ENCODE measurements around the gene CCDC38.

CCDC38 gene

GRCh38 chr12:95978351-95978750, 35.9 kb upstream of the CCDC38 start:
- Histone ChIP-seq H4K20me1 (ENCODE audit: insufficient read depth, low read length) (no peaks in the 10 kb centered on the region), H3K36me3 (ENCODE audit: insufficient read depth, low read length) (no peaks in the 10 kb centered on the region), H3F3A (ENCODE audit: insufficient read depth, low read length) (no peaks in the 10 kb centered on the region), H3K4me3 (ENCODE audit: low read depth, low read length, poor library complexity, severe bottlenecking) (no peak overlapping the region), H3K9me3 (ENCODE audit: low read length) (no peaks in the 10 kb centered on the region), H3K27ac (ENCODE audit: low read depth, low read length, poor library complexity, severe bottlenecking) (no peak overlapping the region), H3K79me2 (ENCODE audit: insufficient read depth, low read length) (no peaks in the 10 kb centered on the region), H3K9ac (ENCODE audit: low read length) (no peak overlapping the region), H3K27me3 (ENCODE audit: insufficient read depth, low read length) (no peaks in the 10 kb centered on the region), H3K9me2 (ENCODE audit: low read depth, low read length) (no peaks in the 10 kb centered on the region), H3K4me2 (ENCODE audit: low read length) (no peak overlapping the region), H3K4me1 (ENCODE audit: insufficient read depth, low read length, severe bottlenecking) (no peaks in the 10 kb centered on the region), H2AFZ (ENCODE audit: low read length) (no peak overlapping the region)
- no peak for TF ChIP-seq EZH2 (IDR thresholded peaks at IDR 0.05; ENCODE audit: borderline replicate concordance, low read length)
- TF ChIP-seq CTCF (IDR thresholded peaks at IDR 0.05; ENCODE audit: low read length), result no peak

- no peaks in the 10 kb centered on the region for H3F3A ChIP-seq (ENCODE audit: insufficient read depth, low read length)
- no peak for TF ChIP-seq EZH2 (IDR thresholded peaks at IDR 0.05; ENCODE audit: borderline replicate concordance, low read length)
- TF ChIP-seq CTCF (IDR thresholded peaks at IDR 0.05; ENCODE audit: low read length), result no peak
- no peaks in the 10 kb centered on the region for H4K20me1 ChIP-seq (ENCODE audit: insufficient read depth, low read length)
- H2AFZ ChIP-seq (ENCODE audit: low read length), result no peak overlapping the region
- no peak overlapping the region for H3K27ac ChIP-seq (ENCODE audit: low read depth, low read length, poor library complexity, severe bottlenecking)
- H3K79me2 ChIP-seq (ENCODE audit: insufficient read depth, low read length), result no peaks in the 10 kb centered on the region
- no peaks in the 10 kb centered on the region for H3K27me3 ChIP-seq (ENCODE audit: insufficient read depth, low read length)
- H3K4me2 ChIP-seq (ENCODE audit: low read length), result no peak overlapping the region
- no peak overlapping the region for H3K9ac ChIP-seq (ENCODE audit: low read length)
- no peaks in the 10 kb centered on the region for H3K9me3 ChIP-seq (ENCODE audit: low read length)
- H3K9me2 ChIP-seq (ENCODE audit: low read depth, low read length), result no peaks in the 10 kb centered on the region
- H3K4me1 ChIP-seq (ENCODE audit: insufficient read depth, low read length, severe bottlenecking), result no peaks in the 10 kb centered on the region
- no peaks in the 10 kb centered on the region for H3K36me3 ChIP-seq (ENCODE audit: insufficient read depth, low read length)
- H3K4me3 ChIP-seq (ENCODE audit: low read depth, low read length, poor library complexity, severe bottlenecking), result no peak overlapping the region
These were observed 35.4 kb upstream of the CCDC38 start for GRCh38 chr12:95977764-95978305.

- Histone ChIP-seq H3K4me3 (ENCODE audit: low read depth, low read length, poor library complexity, severe bottlenecking) (no peak overlapping the region), H3K9me3 (ENCODE audit: low read length) (no peaks in the 10 kb centered on the region), H3K36me3 (ENCODE audit: insufficient read depth, low read length) (no peaks in the 10 kb centered on the region), H3K4me1 (ENCODE audit: insufficient read depth, low read length, severe bottlenecking) (no peaks in the 10 kb centered on the region), H3K4me2 (ENCODE audit: low read length) (no peak overlapping the region), H3K27ac (ENCODE audit: low read depth, low read length, poor library complexity, severe bottlenecking) (no peak overlapping the region), H2AFZ (ENCODE audit: low read length) (no peak overlapping the region), H4K20me1 (ENCODE audit: insufficient read depth, low read length) (no peaks in the 10 kb centered on the region), H3K9me2 (ENCODE audit: low read depth, low read length) (no peaks in the 10 kb centered on the region), H3K9ac (ENCODE audit: low read length) (no peak overlapping the region), H3K79me2 (ENCODE audit: insufficient read depth, low read length) (no peaks in the 10 kb centered on the region), H3F3A (ENCODE audit: insufficient read depth, low read length) (no peaks in the 10 kb centered on the region), H3K27me3 (ENCODE audit: insufficient read depth, low read length) (no peaks in the 10 kb centered on the region)
- TF ChIP-seq CTCF (IDR thresholded peaks at IDR 0.05; ENCODE audit: low read length) (no peak), EZH2 (IDR thresholded peaks at IDR 0.05; ENCODE audit: borderline replicate concordance, low read length) (no peak)
These were observed 34.0 kb upstream of the CCDC38 start for GRCh38 chr12:95976416-95976832.
